Measurements from ENCODE around the gene IL24.

- peak; percentile 73 to 89 (median 83) for TF ChIP-seq CTCF (IDR thresholded peaks at IDR 0.05)
- TF ChIP-seq POLR2A (IDR thresholded peaks at IDR 0.05), result no peak
- TF ChIP-seq EP300 (IDR thresholded peaks at IDR 0.05), result no peak
- TF ChIP-seq POLR2AphosphoS5 (IDR thresholded peaks at IDR 0.05), result no peak
Observed at GRCh38 chr1:206864939-206865671, 32.1 kb upstream of the IL24 start, which contains the start of gene IL20.

Measured in upper lobe of left lung (tissue), 4 donors.